ENCODE results near the gene GPR3. TPM values are rescaled to one million over a fixed set of nuclear protein-coding genes. Genes with fewer than 3 reads are reported as not detected.
A peak's percentile ranks its signal among the peaks of the same experiment; 100 is the strongest.

The GPR3 gene
- total RNA-seq, 1 experiment from 2014 or later, result 4.4 TPM

GRCh38 chr1:27372022-27372807, 20.2 kb upstream of the GPR3 start:
- H4K20me1 ChIP-seq (ENCODE audit: control insufficient read depth, insufficient read depth, insufficient read length), result no peaks in the 10 kb centered on the region
- Mint-ChIP-seq H3K9me3 (no peaks in the 10 kb centered on the region), H3K27me3 (ENCODE audit: low read depth) (peaks cover 11% of the 10 kb centered on the region), H3K27ac (peak overlapping the region in 1 of 3 experiments; percentile 70; a peak in 1 of 7 replicates), H3K4me3 (no peak overlapping the region), H3K4me1 (peaks cover 3 to 25% of the 10 kb centered on the region in 2 experiments), H3K36me3 (ENCODE audit: insufficient read depth in 1 of 3, low read depth in 3 of 3) (no peaks in the 10 kb centered on the region)
- H2BK20ac ChIP-seq (ENCODE audit: low read depth, low read length, poor library complexity, severe bottlenecking), result no peak overlapping the region
- TF ChIP-seq CTCF (conservative IDR thresholded peaks at IDR 0.05), result no peak
- H3K79me2 ChIP-seq (ENCODE audit: insufficient read depth, low read length), result no peaks in the 10 kb centered on the region
- no peak overlapping the region for H3K56ac ChIP-seq (ENCODE audit: insufficient read length, low read depth, low read length)
- H2AK5ac ChIP-seq (ENCODE audit: insufficient read length, low read length), result no peak overlapping the region
- H3K27ac ChIP-seq (ENCODE audit: insufficient read length, low read depth, low read length), result no peak overlapping the region
- no peak overlapping the region for H4K8ac ChIP-seq (replicated peaks; ENCODE audit: insufficient read length, low read depth, low read length)
- H3K4me1 ChIP-seq (ENCODE audit: insufficient read depth, low read length), result no peaks in the 10 kb centered on the region; the same call in 1 of the 2 replicates
- no peak overlapping the region for H2BK120ac ChIP-seq (ENCODE audit: low read depth, low read length, poor library complexity, severe bottlenecking)
- H3K4ac ChIP-seq (ENCODE audit: low read depth, low read length), result no peak overlapping the region
- WGBS (ENCODE audit: extremely low coverage, insufficient read length, low lambda C conversion rate), result no CpG with 5 or more reads among the region's 19 CpGs
- H2BK12ac ChIP-seq (ENCODE audit: insufficient read length, low read depth, low read length), result no peak overlapping the region
- no peak overlapping the region for H3K18ac ChIP-seq (ENCODE audit: insufficient read length, low read depth, low read length)
- H3T11ph ChIP-seq (ENCODE audit: low read length), result no peak overlapping the region
- H3K9ac ChIP-seq (ENCODE audit: extremely low read depth, insufficient read length, low read length), result no peak overlapping the region
- no peak overlapping the region for H4K91ac ChIP-seq (ENCODE audit: insufficient read length, low read depth, low read length)
- H2AFZ ChIP-seq (ENCODE audit: low read length), result no peak overlapping the region
- H4K5ac ChIP-seq (ENCODE audit: insufficient read length, low read depth, low read length), result no peak overlapping the region
- H3K14ac ChIP-seq (ENCODE audit: insufficient read depth, low read length), result no peak overlapping the region; the same call in 1 of the 2 replicates
- no peak overlapping the region for H2BK15ac ChIP-seq (ENCODE audit: low read depth, low read length)
- no peak overlapping the region for H3K23ac ChIP-seq (ENCODE audit: insufficient read length, low read depth, low read length)
- H3K79me1 ChIP-seq (ENCODE audit: insufficient read depth, low read depth, low read length, poor library complexity, severe bottlenecking), result no peaks in the 10 kb centered on the region
- H3K9me3 ChIP-seq (ENCODE audit: control insufficient read depth, low read depth, low read length), result no peaks in the 10 kb centered on the region
- H3K4me2 ChIP-seq (ENCODE audit: insufficient read depth, insufficient read length, low read length), result no peak overlapping the region
- no peak overlapping the region for H2BK5ac ChIP-seq (ENCODE audit: insufficient read length, low read length)
- no peaks in the 10 kb centered on the region for H3K27me3 ChIP-seq (ENCODE audit: insufficient read depth, low read length)
- no peak for DNase-seq
- H3K23me2 ChIP-seq (ENCODE audit: insufficient read length, low read depth, low read length, poor library complexity, severe bottlenecking), result peaks cover 2% of the 10 kb centered on the region

Data from H9 (cell line).